ENCODE data around the gene ARAP1.

The ARAP1 gene

DNA sequence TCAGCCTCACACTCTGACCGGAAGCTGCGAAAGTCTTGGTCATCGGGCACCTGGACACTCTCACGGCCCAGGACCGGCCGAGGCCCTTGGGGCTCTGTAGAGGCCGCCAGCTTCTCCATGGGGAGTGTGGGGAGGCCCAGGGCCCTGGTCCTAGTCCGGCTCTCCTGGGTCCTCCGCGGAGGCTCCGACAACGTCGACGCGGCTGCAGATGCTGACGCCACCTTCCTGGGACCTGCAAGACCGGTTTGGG lies 28.8 kb upstream of the ARAP1 start:
- H3K27ac ChIP-seq = no peak overlapping the region
- no peaks in the 10 kb centered on the region for H3K27me3 ChIP-seq (ENCODE audit: insufficient read depth, low read depth, severe bottlenecking)

GRCh38 chr11:72780296-72781062 lies 28.3 kb upstream of the ARAP1 start:
- peak overlapping the region; percentile 45 for H3K4me3 ChIP-seq (ENCODE audit: low read depth, low read length)
- DNase-seq = no peak
- H3K36me3 ChIP-seq = peaks cover 5% of the 10 kb centered on the region; the same call in 1 of the 2 replicates
- no peaks in the 10 kb centered on the region for H3K9me3 ChIP-seq (ENCODE audit: severe bottlenecking)
- no peak for TF ChIP-seq CTCF (IDR thresholded peaks at IDR 0.05; ENCODE audit: low read depth, low read length)
- no peak overlapping the region for H3K27ac ChIP-seq
- no peaks in the 10 kb centered on the region for H3K27me3 ChIP-seq (ENCODE audit: insufficient read depth, low read depth, severe bottlenecking)

More for the DNA sequence above, 28.8 kb upstream of the ARAP1 start:
- Histone ChIP-seq H3K4me3 (ENCODE audit: low read depth, low read length) (peak overlapping the region; percentile 45), H3K36me3 (peaks cover 4% of the 10 kb centered on the region; the same call in 1 of the 2 replicates), H3K9me3 (ENCODE audit: severe bottlenecking) (no peaks in the 10 kb centered on the region)
- DNase-seq = no peak
- no peak for TF ChIP-seq CTCF (IDR thresholded peaks at IDR 0.05; ENCODE audit: low read depth, low read length)

DNA sequence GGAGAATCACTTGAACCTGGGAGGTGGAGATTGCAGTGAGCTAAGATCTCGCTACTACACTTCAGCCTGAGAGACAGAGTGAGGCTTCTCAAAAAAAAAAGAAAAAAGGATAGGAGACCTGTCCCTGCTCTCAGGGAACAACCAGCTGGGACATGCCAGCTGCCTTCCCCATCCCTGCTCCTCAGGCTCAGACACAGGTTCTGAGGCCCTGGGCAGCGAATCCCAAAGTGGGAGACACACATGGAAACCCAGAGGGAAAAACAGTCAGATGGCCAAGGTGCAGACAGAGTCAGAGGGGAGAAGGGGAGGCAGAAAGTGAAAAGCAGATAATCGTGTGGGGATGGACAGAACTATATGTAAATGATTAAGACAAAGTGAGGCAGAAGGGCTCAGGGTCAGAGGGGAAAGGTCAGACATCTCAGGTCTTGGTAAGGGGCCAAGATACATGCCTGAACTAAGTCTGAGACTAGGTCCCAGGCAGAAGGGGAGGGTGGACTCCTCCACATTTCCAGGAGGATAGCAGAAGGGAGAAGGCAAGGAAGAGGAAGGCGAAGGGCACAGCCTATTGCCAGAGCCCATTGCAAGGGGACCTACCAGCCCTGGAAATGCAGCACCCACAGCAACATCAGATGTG lies 27.4 kb upstream of the ARAP1 start:
- Histone ChIP-seq H3K36me3 (peaks cover 5% of the 10 kb centered on the region; the same call in 1 of the 2 replicates), H3K27me3 (ENCODE audit: insufficient read depth, low read depth, severe bottlenecking) (no peaks in the 10 kb centered on the region), H3K9me3 (ENCODE audit: severe bottlenecking) (no peaks in the 10 kb centered on the region), H3K27ac (no peak overlapping the region), H3K4me3 (ENCODE audit: low read depth, low read length) (no peak overlapping the region)
- no peak for TF ChIP-seq CTCF (IDR thresholded peaks at IDR 0.05; ENCODE audit: low read depth, low read length)
- no peak for DNase-seq

- no peak for DNase-seq
- Histone ChIP-seq H3K27ac (no peak overlapping the region), H3K36me3 (peaks cover 5% of the 10 kb centered on the region; the same call in 1 of the 2 replicates), H3K27me3 (ENCODE audit: insufficient read depth, low read depth, severe bottlenecking) (no peaks in the 10 kb centered on the region), H3K4me3 (ENCODE audit: low read depth, low read length) (no peak overlapping the region), H3K9me3 (ENCODE audit: severe bottlenecking) (no peaks in the 10 kb centered on the region)
- no peak for TF ChIP-seq CTCF (IDR thresholded peaks at IDR 0.05; ENCODE audit: low read depth, low read length)
Measured at GRCh38 chr11:72778535-72779494, 26.6 kb upstream of the ARAP1 start.

DNA sequence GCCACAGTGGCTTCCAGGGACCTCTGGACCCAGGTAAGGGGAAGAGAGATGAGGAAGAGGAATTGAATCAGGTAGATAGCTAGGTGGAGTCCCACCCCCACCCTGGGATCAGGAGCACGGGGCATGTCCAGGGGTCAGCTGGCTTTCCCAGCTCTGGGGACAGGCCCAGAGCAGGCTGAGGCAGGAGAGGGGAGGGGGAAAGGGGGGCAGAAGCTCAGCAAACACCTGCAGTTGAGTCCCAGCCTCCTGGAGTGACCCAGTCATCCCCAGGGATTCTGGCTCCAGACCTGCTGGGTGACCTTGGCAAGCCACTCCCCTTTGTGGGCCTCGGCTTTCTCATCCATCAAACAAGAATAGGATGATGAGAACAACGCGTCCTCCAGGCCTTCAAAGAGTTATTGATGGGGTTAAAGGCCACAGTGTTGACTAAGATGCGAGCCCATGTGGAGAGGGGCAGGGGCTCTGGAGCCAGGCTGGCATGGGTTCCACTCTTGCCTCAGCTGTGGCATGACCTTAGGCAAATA lies 25.6 kb upstream of the ARAP1 start:
- H3K27ac ChIP-seq = no peak overlapping the region
- H3K36me3 ChIP-seq = peaks cover 5% of the 10 kb centered on the region; the same call in 1 of the 2 replicates
- DNase-seq = no peak
- no peaks in the 10 kb centered on the region for H3K27me3 ChIP-seq (ENCODE audit: insufficient read depth, low read depth, severe bottlenecking)
- no peak for TF ChIP-seq CTCF (IDR thresholded peaks at IDR 0.05; ENCODE audit: low read depth, low read length)
- no peak overlapping the region for H3K4me3 ChIP-seq (ENCODE audit: low read depth, low read length)
- H3K9me3 ChIP-seq (ENCODE audit: severe bottlenecking) = no peaks in the 10 kb centered on the region

Data from WERI-Rb-1 (cell line).